GM12892 (cell line): ENCODE data around the gene SLC2A9.

Experiments used
- POLR2A ChIP-seq: IDR thresholded peaks from 2 replicates; pipeline ENCODE4 v1.6.1; 2011; ENCODE audit warnings: low read depth, low read length, control low read depth
- POLR2AphosphoS5 ChIP-seq: IDR thresholded peaks from 2 replicates; pipeline ENCODE4 v1.6.1; 2011; ENCODE audit warnings: low read depth, low read length, control low read depth
- TAF1 ChIP-seq: IDR thresholded peaks from 2 replicates; pipeline ENCODE4 v1.6.1; 2011; ENCODE audit warnings: low read depth, mild to moderate bottlenecking, control low read depth, low read length, borderline replicate concordance

GRCh38 chr4:10035130-10035529 lies 13.8 kb upstream of the SLC2A9 start:
- no peak for TF ChIP-seq POLR2AphosphoS5
- TF ChIP-seq POLR2A, result no peak
- TF ChIP-seq TAF1, result no peak
